Cardiac muscle cell (in vitro differentiated cells and primary cell): ENCODE data around the gene RALGPS1. TPM values are rescaled to one million over a fixed set of nuclear protein-coding genes. Genes with fewer than 3 reads are reported as not detected.

Source experiments
- DNase-seq, 2 donors: peaks; one replicate each; pipeline versions ENCODE4 v3.0.0 to v3.0.0-alpha.2; 2010 to 2017; ENCODE audit warnings: low read depth in 1 of 2, low spot score in 1 of 2
- H3K27ac ChIP-seq: fragments of 200-600 bp; sonication (generic); 2 replicates; pipeline ENCODE4 v1.5.1; 2016
- H3K27me3 ChIP-seq: fragments of 200-600 bp; sonication (generic); 2 replicates; pipeline ENCODE4 v1.6.0; 2016; ENCODE audit warnings: control low read depth
- H3K36me3 ChIP-seq: fragments of 200-600 bp; sonication (generic); 2 replicates; pipeline ENCODE4 v1.5.1; 2016; ENCODE audit warnings: control low read depth
- H3K4me1 ChIP-seq: fragments of 200-600 bp; sonication (generic); 2 replicates; pipeline ENCODE4 v1.8.1; 2017; ENCODE audit warnings: low read depth, mild to moderate bottlenecking, mixed run types
- H3K4me3 ChIP-seq: fragments of 200-600 bp; sonication (generic); 2 replicates; pipeline ENCODE4 v1.5.1; 2016; ENCODE audit warnings: mild to moderate bottlenecking
- H3K9me3 ChIP-seq: fragments of 200-600 bp; sonication (generic); 2 replicates; pipeline ENCODE4 v1.5.1; 2017; ENCODE audit warnings: low read depth, mild to moderate bottlenecking, control low read depth
- CTCF ChIP-seq: IDR thresholded peaks from 2 replicates; pipeline ENCODE4 v1.5.1; 2012; ENCODE audit warnings: low read depth, mild to moderate bottlenecking, low read length
- polyA plus RNA-seq: library from polyadenylated mRNA; unstranded; fragments of >200 nt; fragmentation: Nextera tagmentation; extraction: Ambion mirVana; gene quantifications from 2 replicates; pipeline ENCODE4 v1.2.1, GENCODE V29; 2016
- total RNA-seq: library from RNA; depleted of rRNA; stranded (reverse); fragments of >200 nt; gene quantifications from 2 replicates; pipeline ENCODE4 v1.2.3, GENCODE V29; 2016

Gene RALGPS1
- total and polyA plus RNA-seq, 2 experiments from 2014 or later = 14.1 to 16.1 TPM

- no peak for DNase-seq
- H3K4me1 ChIP-seq = no peaks in the 10 kb centered on the region
Measured at GRCh38 chr9:126933334-126933980, 18.9 kb downstream of the RALGPS1 start.

GRCh38 chr9:126934441-126934840 lies 19.9 kb downstream of the RALGPS1 start:
- Histone ChIP-seq H3K27me3 (no peaks in the 10 kb centered on the region), H3K9me3 (no peaks in the 10 kb centered on the region), H3K4me3 (no peak overlapping the region), H3K27ac (no peak overlapping the region), H3K36me3 (no peaks in the 10 kb centered on the region), H3K4me1 (no peaks in the 10 kb centered on the region)
- no peak for TF ChIP-seq CTCF
- no peak for DNase-seq

More at GRCh38 chr9:126933334-126933980, 18.9 kb downstream of the RALGPS1 start:
- H3K27me3 ChIP-seq = no peaks in the 10 kb centered on the region
- H3K36me3 ChIP-seq = no peaks in the 10 kb centered on the region
- TF ChIP-seq CTCF = no peak
- H3K27ac ChIP-seq = no peak overlapping the region
- H3K9me3 ChIP-seq = no peaks in the 10 kb centered on the region
- no peak overlapping the region for H3K4me3 ChIP-seq

GRCh38 chr9:126935630-126936029 lies 21.0 kb downstream of the RALGPS1 start:
- H3K4me3 ChIP-seq = no peak overlapping the region
- H3K36me3 ChIP-seq = no peaks in the 10 kb centered on the region
- no peak for TF ChIP-seq CTCF
- peak in 1 of 2 donors; percentile 37 for DNase-seq
- no peaks in the 10 kb centered on the region for H3K4me1 ChIP-seq
- H3K9me3 ChIP-seq = no peaks in the 10 kb centered on the region
- no peak overlapping the region for H3K27ac ChIP-seq
- H3K27me3 ChIP-seq = no peaks in the 10 kb centered on the region

GRCh38 chr9:126937444-126937843 lies 22.9 kb downstream of the RALGPS1 start:
- DNase-seq = no peak

GRCh38 chr9:126938327-126938726 lies 23.7 kb downstream of the RALGPS1 start:
- TF ChIP-seq CTCF = no peak
- Histone ChIP-seq H3K27me3 (no peaks in the 10 kb centered on the region), H3K9me3 (no peaks in the 10 kb centered on the region), H3K27ac (no peak overlapping the region), H3K4me3 (no peak overlapping the region), H3K36me3 (no peaks in the 10 kb centered on the region), H3K4me1 (no peaks in the 10 kb centered on the region)
- DNase-seq = no peak

More at GRCh38 chr9:126937444-126937843, 22.9 kb downstream of the RALGPS1 start:
- Histone ChIP-seq H3K36me3 (no peaks in the 10 kb centered on the region), H3K27ac (no peak overlapping the region), H3K27me3 (no peaks in the 10 kb centered on the region), H3K4me3 (no peak overlapping the region), H3K9me3 (no peaks in the 10 kb centered on the region), H3K4me1 (no peaks in the 10 kb centered on the region)
- no peak for TF ChIP-seq CTCF
